ENCODE measurements around the gene PRDM1.

- TF ChIP-seq CTCF (tag by site-specific recombination; IDR thresholded peaks at IDR 0.05) = no peak
- TF ChIP-seq OSR2 (tag by site-specific recombination; IDR thresholded peaks at IDR 0.05) = no peak
- no peak for TF ChIP-seq TSHZ1 (tag by site-specific recombination; IDR thresholded peaks at IDR 0.05; ENCODE audit: borderline replicate concordance)
- no peak for TF ChIP-seq ZNF571 (tag by site-specific recombination; IDR thresholded peaks at IDR 0.05)
- TF ChIP-seq ELK4 (IDR thresholded peaks at IDR 0.05; ENCODE audit: borderline replicate concordance, low read depth, low read length) = no peak
- no peak for TF ChIP-seq YY1 (tag by site-specific recombination; IDR thresholded peaks at IDR 0.05)
- TF ChIP-seq ZNF24 (tag by site-specific recombination; IDR thresholded peaks at IDR 0.05) = no peak
Measured at GRCh38 chr6:106119546-106119945, 33.4 kb downstream of the PRDM1 start.
